Mammary epithelial cell (primary cell): ENCODE measurements around the gene CSTF3.

Experiments
- EZH2 ChIP-seq: IDR thresholded peaks from 2 replicates; pipeline ENCODE4 v1.6.1; 2012; ENCODE audit warnings: low read length, inconsistent platforms, borderline replicate concordance
- TF ChIP-seq, protein P1 (sequence below), 2 donors: IDR thresholded peaks in 1 of 2; conservative IDR thresholded peaks in 1 of 2; 2 replicates each; pipeline ENCODE4 v1.5.1; 2011 to 2012; ENCODE audit warnings: inconsistent platforms in 2 of 2, low read length in 2 of 2, mild to moderate bottlenecking in 2 of 2, control low read depth in 1 of 2, low read depth in 1 of 2; ENCODE audit not compliant: insufficient read depth in 1 of 2; ENCODE audit errors: extremely low read depth in 1 of 2

DNA sequence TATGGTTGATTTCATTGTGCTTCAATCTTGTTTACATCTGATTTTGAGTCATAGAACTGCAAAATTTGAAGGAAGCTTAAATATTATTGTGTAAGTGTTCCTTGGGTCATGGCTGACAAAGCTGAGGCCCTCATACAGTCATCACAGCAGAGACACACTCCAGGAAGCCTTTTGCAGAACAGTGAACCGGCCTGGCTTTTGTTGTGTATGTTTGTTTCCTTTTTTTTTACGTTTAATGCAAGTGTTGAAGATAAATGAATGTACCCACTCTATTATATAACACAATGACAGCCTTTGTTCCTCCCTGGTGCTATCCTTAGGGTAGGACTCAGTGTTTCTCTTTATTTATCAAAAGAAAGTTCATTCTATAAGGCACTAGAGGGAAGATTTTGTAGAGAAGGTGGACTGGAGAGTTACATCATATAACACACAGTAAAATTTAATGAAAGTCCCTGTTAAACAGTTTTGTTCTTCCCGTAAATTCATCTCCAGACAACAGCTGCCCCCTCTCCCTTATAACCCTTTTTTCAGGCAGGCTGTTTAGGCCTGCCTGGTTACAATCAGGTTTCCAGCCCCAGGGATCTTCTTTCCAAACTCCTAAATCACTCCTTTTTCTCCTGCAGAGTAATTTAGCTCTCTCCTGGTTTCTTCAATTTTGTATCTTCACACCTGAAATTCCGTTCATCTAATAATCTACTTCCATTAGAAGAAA is 34.3 kb upstream of the CSTF3 start:
- TF ChIP-seq, protein P1, sequence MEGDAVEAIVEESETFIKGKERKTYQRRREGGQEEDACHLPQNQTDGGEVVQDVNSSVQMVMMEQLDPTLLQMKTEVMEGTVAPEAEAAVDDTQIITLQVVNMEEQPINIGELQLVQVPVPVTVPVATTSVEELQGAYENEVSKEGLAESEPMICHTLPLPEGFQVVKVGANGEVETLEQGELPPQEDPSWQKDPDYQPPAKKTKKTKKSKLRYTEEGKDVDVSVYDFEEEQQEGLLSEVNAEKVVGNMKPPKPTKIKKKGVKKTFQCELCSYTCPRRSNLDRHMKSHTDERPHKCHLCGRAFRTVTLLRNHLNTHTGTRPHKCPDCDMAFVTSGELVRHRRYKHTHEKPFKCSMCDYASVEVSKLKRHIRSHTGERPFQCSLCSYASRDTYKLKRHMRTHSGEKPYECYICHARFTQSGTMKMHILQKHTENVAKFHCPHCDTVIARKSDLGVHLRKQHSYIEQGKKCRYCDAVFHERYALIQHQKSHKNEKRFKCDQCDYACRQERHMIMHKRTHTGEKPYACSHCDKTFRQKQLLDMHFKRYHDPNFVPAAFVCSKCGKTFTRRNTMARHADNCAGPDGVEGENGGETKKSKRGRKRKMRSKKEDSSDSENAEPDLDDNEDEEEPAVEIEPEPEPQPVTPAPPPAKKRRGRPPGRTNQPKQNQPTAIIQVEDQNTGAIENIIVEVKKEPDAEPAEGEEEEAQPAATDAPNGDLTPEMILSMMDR (conservative IDR thresholded peaks at IDR 0.05 in 1 of 2, IDR thresholded peaks at IDR 0.05 in 1 of 2; ENCODE audit: extremely low read depth in 1 of 2, insufficient read depth in 1 of 2, low read depth in 1 of 2, low read length in 2 of 2), result no peak
- no peak for TF ChIP-seq EZH2
